HG02870 (cell line): Measurements from ENCODE around the gene ARL15.

ENCODE experiments used
- ATAC-seq: cut with Tn5 transposase; IDR thresholded peaks from one replicate; pipeline ENCODE4 v1.9.1; 2021; ENCODE audit warnings: mild to moderate bottlenecking, moderate library complexity; ENCODE audit not compliant: unreplicated experiment

Gene ARL15

DNA sequence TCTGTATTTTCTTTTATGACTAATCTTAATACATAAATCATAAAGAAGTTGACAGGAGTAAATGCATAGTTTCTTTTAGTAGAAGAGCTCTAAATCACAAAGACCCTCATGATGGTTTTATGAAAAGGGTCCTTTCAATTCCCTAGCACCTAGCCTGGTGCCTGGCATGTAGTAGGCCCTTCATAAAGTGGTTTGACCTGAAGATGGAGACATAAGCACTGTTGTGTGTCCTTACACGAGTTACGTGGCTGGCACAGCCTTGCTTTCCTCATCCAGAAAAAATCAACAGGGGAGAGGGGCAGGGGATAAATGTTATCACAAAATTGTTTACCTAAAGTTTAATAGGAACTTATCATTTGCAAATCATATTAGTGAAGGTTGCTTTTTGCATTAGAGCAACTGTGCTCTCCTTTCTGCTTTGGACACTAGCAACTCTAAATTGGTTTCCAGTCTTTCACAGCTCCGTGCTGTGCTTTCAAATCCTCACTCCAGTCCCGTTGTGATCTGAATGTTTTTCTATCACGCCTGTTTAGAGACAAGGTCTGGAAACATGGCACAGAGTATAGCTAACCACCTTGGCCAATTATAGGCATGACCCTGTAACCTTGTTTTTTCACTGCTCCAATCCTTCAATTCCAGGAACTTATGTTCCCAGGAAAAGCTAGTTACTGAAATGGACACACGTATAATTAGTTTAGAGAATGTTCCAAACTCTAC lies 55.7 kb downstream of the ARL15 start:
- ATAC-seq, result no peak

DNA sequence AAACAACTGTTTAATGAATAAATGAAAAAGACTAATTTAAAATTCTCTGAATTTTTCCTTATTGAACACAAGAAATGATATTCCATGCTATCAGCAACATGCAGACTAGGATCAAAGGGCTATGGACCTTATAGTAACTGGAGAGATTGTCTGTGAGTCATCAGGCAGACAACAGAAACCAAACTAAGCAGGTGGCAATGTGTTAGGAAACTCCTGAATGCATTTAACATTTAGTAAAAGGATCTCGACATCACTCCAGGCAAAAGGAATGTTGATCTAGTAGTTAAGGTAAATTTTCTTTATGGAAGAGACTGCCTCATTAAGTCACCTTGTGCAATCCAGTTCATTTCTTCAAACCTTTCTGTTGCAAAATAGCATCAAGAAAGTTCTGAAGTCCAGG lies 58.4 kb downstream of the ARL15 start:
- no peak for ATAC-seq

DNA sequence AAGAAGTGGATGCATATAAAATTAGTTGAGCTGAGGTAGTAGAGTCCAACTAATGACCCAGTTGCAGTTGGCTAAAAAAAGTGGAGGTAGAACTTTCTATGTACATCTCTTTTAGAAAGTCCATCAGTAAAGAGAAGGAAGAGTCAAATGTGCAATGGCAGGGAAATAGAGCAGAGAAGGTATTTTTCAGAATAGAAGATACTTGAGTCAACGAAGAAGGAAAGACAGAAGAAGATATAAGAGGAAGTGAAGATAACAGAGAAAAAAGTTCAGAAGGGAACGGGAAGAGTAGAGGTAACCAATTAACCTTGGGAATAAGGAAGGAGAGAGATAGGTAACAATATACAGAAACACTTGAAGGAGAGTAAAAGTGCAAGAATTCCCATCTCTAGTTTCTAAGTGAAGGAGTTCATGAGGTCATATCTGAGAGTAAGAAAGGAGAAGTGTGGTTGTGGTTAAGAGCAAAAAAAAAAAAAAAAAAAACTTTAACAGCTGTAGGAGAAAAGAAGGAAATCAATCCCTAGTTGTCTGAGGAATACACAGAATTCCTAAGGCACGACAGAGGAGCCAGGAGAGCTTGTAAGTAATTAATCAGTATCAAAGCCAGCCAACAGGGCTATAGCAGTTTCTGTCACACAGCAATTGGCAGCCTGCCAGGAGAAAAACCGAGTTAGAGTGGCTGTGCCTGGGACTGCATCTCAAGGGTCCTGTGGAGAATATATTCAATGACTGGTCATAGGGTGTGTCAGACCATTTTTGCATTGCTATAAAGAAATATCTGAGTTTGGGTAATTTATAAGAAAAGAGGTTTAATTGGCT lies 61.0 kb downstream of the ARL15 start:
- no peak for ATAC-seq

DNA sequence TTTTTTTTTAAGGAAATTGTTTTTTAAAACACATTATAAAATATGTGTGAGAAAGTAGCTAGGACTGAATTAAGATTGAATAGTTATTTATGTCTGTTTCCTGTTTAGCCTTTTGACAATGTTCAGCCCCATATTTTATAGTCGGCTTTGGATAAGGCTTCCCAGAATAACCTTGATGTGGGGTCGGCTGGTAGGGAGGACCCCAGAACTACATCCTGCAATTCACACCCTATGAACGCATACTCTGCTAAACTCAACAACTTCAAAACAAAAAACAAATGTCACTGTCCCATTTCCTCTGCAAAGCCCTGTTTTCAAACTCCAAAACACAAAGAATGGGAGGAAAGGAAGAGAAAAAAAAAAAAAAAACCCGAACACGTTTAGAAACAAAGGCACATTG lies 63.1 kb downstream of the ARL15 start:
- ATAC-seq, result no peak

DNA sequence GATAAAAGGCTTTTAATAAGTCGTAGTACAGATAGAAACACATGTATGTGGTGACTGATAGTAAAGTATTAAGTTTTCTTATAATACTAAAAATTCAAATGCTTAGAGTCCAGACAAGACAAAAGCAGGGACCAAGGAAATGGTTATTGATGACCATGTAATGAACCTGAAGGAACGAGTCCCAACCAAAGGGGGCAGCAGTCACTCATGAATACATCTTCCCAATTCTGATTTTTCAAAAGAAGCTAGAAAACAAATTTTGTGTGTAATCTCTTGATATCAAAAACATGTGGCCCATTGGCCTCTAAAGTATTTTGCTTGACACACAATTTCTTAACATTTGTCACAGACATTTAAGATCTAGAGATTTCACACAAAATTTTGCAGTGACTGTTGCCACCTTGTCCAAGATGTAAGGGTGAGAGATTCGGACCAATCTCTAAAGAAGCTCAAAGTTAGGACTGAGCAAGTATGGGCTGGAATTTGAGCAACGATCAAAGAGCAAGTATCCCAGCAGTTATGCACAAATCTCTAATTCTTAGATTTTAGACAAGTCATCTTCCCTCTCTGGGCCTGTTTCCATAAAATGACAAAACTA lies 66.8 kb downstream of the ARL15 start:
- peak; percentile 69 for ATAC-seq

DNA sequence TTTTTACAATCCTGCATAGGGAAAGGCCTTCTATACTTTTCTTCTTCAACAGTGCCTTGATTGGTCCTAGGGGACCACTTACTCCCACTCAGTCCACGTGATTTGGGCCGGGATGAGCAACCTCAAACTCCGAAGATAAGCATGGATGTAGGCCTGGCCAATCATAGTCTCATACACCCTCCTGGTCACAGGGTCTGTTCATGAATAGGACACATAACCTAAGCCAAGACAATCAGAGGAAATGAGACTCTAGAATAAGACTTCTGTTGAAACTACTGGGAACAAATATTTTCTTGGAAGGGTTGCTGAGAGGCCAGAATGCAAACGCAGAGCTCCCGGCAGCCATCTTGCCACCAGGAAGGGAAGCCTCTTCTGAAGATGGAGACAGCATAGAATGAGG lies 68.1 kb downstream of the ARL15 start:
- no peak for ATAC-seq

DNA sequence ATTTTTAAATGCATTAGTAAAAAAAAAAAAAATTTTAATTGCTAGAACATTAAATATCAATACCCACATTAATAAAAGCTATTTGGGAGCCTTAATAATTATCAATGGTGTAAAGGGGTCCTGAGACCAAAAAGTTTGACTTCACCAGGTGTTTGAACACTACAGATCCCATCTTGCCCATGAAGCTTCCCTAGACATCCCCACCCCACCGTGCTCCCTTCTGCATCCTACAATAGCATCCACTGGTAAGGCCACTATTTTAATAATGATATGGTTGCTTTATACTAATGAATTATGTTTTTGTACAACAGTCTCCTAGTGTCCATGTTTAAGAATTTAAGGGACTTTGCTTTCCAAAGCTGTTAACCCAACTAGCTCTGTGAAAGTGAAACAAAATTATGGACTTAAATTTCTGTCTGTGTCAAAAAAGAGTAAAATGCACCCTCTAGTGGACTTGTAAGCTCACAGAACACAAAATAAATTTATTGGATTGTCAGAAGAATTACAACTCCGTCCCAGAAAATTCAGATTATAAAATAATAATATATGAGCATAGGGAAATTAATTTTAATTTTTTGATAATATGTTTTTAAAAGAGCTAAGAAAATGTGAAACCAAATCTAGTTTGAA lies 76.0 kb downstream of the ARL15 start:
- ATAC-seq, result no peak

DNA sequence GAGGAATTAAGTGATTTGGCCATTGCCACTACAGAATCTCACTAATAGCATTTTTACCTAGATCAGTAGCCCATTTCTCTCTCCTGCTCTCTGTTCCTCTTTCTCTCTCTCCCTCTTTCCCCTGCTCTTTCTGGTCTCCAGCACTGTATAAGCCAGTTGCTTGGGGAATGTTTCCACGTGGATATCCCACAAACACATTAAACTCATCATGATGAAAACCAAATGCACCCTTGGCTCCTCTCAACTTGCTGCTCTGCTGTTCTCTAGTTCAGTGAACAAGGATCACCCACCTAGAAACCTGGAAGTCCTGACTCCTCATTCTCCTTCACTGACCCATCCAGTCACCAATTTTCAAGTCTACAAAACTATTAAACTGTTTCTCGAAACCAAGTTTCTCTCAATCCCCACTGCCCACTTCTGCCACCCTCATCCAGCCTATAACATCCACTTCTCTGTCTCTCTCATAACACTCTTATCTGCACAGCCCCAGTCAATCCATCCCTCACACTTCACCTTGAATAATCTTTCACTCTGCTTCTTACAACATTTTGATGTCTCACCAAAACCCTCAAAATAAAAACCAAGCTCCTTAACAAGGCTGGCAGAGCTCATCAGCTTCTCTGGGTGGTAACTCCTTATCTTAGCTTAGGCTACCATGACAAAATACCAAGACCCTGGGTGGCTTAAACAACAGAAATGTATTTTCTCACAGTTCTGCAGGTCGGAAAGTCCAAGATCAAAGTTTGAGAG lies 79.3 kb downstream of the ARL15 start:
- no peak for ATAC-seq

DNA sequence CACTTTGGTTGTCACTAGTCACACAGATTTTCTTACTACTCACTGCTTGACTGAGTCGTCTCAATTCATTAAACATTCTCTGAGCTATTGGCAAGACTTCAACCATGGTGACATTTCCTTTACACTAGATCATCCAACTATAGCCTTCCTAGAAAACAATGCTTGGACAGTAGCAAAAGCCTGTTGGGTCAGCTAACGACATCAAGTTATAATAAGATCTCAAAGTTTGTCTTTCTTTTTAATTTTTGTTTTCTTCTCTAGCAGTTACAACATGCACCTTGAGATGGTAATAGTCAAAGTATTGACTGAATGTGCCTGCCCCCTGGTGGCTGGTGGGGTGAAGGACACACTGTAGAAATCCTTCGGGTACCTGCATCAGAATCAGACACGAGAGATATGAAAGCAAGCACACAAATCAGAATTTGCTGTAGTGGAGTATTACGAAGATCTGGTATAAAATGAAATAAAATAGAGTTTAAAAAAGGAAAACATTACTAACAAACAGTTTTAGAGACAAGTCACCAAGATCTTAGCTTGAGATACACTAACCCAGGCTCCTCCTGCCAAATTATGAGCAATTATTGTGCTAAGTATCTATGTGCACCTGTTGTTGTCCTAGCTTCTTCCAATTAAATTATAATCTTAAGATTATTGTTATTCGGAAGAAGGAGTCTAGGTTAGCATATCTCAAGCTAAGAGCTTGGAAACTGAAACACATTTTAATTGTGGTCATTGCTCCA lies 81.2 kb downstream of the ARL15 start:
- peak; percentile 91 for ATAC-seq

DNA sequence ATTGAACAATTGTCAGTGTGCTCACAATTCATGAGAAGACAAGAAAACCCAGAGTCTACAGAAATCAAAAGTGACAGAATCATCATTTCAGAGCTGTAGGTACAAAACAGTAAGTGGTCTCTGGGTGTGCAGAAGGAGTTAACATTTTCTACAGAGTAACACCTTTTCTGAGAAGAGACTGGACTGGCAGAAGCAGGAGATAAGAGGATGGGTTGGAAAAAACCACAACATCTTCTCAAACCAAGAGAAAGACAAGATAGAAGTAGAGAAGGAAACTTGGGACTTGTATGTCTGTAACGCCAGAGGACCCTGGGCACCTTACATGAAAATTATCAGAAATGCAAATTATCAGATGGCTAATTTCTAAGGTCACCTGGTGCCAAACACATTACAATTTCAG lies 82.6 kb downstream of the ARL15 start:
- no peak for ATAC-seq

DNA sequence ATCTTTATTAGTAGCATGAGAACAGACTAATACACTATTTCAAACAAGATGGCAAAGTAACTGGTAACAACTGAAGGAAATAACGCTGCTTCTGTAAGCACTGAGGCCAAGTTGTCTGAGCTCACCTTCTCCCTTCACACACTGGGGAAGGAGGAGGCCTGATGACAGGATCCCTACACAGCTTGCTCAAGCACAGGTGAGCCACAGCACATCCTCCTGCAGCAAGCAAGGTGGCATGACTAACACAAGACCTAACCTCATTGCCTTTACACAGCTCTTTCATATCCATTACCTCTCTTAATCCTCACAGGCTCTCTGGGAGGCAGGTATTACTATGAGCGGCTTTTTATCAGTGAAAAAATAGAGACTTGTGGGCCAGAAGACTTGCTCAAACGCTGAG lies 83.3 kb downstream of the ARL15 start:
- no peak for ATAC-seq

DNA sequence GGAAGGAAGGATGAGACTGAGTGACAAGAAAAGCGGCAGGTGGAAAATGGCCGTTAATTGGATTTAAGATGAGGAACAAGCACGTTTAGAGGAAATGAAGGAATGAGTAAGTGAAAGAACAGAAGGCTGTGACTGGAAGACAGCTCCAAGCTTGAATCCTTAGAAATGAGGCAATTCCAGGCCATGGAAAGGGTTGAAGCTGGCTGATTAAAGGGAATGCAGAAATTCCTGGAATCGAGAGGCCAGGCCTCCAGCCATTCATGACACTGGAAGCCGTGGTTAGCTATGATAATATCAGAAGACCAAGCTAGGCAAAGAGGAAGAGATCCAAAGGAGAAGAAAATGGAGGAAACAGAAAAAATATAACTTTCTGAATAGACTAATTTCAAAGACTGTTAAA lies 84.2 kb downstream of the ARL15 start:
- no peak for ATAC-seq

DNA sequence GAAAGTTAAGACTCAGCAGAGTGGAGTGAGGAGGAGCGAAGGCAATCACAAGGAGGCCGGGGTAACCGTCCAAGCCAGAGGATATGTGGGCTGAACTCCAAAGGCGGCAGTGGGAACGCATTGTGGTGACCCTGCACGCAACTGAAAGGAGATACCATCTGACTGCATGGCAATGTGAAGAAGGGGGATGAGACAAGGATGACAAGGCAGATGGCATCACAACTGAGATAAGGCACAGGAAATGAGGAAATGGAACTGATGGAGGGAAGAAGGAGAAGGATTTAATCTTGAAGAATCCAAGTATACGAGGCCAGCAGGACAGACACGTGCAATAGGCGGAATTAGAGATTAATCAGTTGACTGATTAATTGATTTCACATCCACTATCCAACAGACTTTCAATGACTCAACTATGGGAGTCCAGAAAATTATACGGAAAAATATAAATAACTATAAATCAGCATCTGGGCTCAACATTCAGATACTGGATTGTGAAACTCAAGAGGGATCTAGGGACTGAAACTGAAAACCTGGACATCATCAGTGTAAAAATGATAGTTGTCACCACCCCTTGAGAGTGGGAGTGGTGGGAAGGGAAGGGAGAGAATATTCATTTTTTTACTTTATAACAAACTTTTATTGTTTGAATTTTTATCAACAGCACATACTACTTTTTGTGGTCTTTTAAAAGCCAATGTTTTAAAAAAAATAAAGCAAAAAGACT lies 86.1 kb downstream of the ARL15 start:
- no peak for ATAC-seq

DNA sequence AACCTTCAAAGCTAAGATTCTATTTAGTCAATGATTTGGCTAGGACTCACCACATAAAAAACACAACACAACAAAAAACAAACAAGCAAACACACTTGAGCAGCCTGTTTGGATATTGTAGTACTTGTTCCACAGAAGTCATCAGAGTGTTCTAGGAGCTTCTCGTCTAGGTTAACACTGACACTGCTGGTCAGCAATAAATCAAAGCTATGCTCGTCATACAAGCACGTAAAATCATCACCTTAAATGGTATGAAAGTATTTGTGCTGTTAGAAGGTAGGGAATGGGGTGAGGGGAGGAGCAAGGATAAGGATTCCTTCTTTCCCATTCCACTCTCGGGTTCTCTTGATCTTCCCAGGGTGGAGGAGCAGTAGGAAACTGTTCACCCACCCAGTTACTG lies 88.0 kb downstream of the ARL15 start:
- no peak for ATAC-seq

DNA sequence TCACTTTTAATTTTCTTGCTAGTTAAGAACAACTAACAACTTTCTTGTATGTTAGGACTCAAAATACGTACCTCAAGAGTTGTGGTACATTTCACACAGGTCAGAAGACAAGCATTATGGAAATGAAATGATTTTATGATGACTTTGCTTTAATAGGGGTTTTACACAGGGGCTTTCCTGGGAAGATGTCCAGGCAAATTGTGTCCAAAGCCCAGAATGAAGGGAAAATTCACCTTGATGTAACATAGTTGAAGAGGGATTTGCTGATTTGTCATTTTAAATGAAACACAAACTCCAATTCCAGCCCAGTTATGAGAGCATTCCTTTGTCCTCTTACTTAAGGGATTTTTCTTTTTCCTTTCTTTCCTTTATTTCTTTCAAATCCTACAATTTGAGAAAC lies 89.2 kb downstream of the ARL15 start:
- no peak for ATAC-seq

DNA sequence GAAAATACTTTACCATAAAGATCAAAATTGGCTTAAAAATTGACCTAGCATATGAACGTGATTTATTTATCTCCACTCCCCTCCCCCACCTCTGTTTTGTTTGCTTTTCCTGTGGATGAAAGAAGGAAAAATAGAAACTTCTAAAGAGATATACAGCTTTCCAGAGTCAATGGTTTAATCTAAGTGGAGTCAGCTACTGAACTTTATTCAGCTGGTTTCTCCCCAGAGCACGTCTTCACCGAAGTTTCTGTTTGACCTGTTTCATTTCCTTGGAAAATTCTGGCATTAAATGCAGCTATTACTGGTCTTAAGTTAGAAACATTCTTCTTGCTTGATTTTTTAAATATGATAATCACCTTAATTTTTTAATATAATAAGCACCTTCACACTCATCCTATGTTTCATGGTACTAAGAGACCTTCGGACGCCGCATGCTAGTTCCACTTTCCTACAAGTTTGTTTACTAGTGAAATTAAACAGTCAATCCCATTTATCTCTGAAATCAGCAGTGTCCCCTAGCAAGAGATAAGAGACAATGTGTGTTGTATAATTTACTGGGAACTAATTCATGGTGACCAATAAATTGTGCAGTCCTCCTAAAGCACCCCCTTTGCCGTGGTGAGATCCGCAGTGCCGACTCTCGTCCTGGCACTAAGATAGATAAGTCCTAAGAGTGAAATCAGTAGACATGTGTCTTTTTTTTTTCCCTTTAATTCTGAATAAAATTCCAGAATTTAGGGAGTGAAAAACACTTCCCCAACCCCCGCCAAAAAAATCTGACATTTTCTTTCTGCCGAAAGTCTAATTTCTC lies 89.9 kb downstream of the ARL15 start:
- ATAC-seq, result no peak

DNA sequence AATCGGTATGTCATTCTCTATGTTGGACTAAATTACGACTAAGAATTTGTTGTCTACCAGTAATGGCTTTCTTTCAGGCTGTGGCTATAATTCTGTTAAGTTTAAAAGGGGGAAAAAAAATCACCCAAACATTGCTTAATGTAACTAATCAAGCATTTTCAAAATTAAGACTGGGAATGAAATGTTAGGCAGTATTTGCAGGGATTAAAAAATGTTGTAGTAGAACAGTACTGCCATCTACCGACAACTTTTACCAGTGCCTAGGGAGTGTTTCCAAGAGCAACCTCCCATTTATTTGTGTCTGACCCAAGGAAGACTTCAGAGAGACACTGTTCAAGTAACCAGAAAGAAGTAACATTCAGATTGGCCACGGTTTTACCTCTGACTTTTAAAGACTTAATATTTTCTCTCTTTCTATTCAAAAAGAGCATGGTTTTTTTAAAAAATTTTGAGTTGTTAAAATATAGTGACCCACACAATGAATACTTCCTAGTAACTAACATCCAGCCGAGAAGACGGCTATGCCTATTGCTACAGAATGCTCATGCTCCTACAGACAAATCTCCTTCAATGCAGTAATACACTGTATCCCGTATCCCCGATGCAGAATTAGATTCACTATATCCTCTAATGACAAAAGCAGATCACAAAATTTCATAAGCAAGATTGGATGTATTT lies 92.4 kb downstream of the ARL15 start:
- peak; percentile 51 for ATAC-seq

DNA sequence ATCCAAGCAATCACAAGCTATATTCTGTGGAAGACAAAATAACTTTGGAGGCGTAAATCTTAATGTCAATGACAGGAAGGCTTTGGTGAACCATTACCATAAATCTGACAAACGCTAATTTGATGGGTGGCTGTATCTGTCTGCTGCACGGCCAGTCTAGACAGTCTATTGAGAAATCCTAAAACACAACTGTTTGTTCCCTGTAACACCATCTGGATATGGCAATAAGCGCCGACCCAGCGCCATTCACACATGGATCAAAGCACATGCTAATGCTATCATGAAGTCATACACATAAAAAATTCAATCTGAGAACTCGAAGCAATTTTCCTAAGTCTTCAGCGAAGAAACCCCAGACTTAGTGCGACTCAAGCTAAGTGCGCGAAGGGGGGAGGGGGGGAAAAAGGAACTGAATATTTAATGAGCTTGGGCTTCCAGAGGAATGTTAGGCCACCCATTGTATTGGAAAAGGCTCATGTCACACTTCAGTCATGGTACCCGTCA lies 95.1 kb downstream of the ARL15 start:
- ATAC-seq, result no peak
